ENCODE measurements around the gene CAP1. TPM values are rescaled to one million over a fixed set of nuclear protein-coding genes. Genes with fewer than 3 reads are reported as not detected.

The CAP1 gene
- total and polyA plus RNA-seq, 9 of the 15 experiments (the other 6 are each of a cell fraction or from before 2014, with no cell fraction given): 230 to 658 (median 281) TPM

DNA sequence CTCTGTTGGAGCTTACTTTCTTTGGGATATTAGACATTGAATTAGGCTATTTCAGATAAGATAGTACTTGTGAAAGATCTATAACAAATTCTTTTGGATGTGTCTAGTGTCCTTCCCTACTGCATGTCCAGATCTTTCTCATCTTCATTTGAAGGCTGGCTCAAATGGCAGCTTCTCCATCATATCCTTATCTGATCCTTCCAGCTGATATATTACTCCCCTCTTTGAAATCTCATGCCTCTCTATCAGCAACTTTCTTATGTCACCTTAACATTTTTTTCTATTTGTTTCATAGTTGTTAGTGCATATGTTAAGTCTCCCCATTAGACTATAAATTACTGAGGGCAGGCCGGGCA, 17.5 kb downstream of the CAP1 start (continued):
- TF ChIP-seq, protein P1, sequence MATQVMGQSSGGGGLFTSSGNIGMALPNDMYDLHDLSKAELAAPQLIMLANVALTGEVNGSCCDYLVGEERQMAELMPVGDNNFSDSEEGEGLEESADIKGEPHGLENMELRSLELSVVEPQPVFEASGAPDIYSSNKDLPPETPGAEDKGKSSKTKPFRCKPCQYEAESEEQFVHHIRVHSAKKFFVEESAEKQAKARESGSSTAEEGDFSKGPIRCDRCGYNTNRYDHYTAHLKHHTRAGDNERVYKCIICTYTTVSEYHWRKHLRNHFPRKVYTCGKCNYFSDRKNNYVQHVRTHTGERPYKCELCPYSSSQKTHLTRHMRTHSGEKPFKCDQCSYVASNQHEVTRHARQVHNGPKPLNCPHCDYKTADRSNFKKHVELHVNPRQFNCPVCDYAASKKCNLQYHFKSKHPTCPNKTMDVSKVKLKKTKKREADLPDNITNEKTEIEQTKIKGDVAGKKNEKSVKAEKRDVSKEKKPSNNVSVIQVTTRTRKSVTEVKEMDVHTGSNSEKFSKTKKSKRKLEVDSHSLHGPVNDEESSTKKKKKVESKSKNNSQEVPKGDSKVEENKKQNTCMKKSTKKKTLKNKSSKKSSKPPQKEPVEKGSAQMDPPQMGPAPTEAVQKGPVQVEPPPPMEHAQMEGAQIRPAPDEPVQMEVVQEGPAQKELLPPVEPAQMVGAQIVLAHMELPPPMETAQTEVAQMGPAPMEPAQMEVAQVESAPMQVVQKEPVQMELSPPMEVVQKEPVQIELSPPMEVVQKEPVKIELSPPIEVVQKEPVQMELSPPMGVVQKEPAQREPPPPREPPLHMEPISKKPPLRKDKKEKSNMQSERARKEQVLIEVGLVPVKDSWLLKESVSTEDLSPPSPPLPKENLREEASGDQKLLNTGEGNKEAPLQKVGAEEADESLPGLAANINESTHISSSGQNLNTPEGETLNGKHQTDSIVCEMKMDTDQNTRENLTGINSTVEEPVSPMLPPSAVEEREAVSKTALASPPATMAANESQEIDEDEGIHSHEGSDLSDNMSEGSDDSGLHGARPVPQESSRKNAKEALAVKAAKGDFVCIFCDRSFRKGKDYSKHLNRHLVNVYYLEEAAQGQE (IDR thresholded peaks at IDR 0.05; ENCODE audit: borderline replicate concordance): peak; percentile 5; the same call in 1 of the 2 replicates
- TF ChIP-seq, protein P1 (CRISPR knock-in tag; IDR thresholded peaks at IDR 0.05; ENCODE audit: low read depth): no peak
